K562 (cell line): ENCODE data around the gene SETD1B. TPM values are rescaled to one million over a fixed set of nuclear protein-coding genes. Genes with fewer than 3 reads are reported as not detected.

Experiments used
- HDAC1 ChIP-seq, 2 experiments: fragments of 450-650 bp; IDR thresholded peaks; 2 replicates each; pipeline ENCODE4 v1.6.1; 2016 to 2017; ENCODE audit warnings: inconsistent platforms in 1 of 2, mild to moderate bottlenecking in 1 of 2, moderate library complexity in 1 of 2
- MCM7 ChIP-seq, 2 experiments: fragments of 450-650 bp; IDR thresholded peaks; 2 replicates each; pipeline ENCODE4 v1.6.1; 2016 to 2018
- SIN3A ChIP-seq, 2 experiments: fragments of 150-350 bp in 1 of 2; IDR thresholded peaks; 2 replicates each; pipeline ENCODE4 v1.6.1; 2011 to 2016; ENCODE audit warnings: borderline replicate concordance in 2 of 2, low read depth in 2 of 2, low read length in 2 of 2, mild to moderate bottlenecking in 2 of 2, moderate library complexity in 2 of 2; ENCODE audit not compliant: control insufficient read depth in 1 of 2
- SP2 ChIP-seq: IDR thresholded peaks from 2 replicates; pipeline ENCODE4 v1.6.1; 2011; ENCODE audit warnings: mild to moderate bottlenecking, low read depth, low read length, moderate library complexity; ENCODE audit not compliant: poor library complexity, severe bottlenecking; ENCODE audit errors: extremely low read depth
- TFAM ChIP-seq: fragments of 250-450 bp; sonication (Bioruptor Pico); conservative IDR thresholded peaks from 2 replicates; pipeline ENCODE4 v1.5.0; 2021; ENCODE audit warnings: mild to moderate bottlenecking, moderate library complexity
- ZNF445 ChIP-seq: fragments of 250-450 bp; sonication (Bioruptor Pico); IDR thresholded peaks from 2 replicates; pipeline ENCODE4 v1.4.0; 2020; ENCODE audit warnings: low read depth, mild to moderate bottlenecking, moderate library complexity
- polyA plus RNA-seq, 8 experiments: library from polyadenylated mRNA; depleted of rRNA in 4 of 8; stranded (reverse) in 5 of 8; unstranded in 3 of 8; fragments of >200 nt; fragmentation: Nextera tagmentation in 2 of 8; fragmentation: Illumina TruSeq in 1 of 8; extraction: Ambion mirVana in 2 of 8; extraction: Trizol in 1 of 8; gene quantifications; 2 replicates each; pipeline versions ENCODE4 v1.2.1 to v1.2.3, GENCODE V29; 2011 to 2014; ENCODE audit warnings: inconsistent platforms in 1 of 8, missing spikeins in 1 of 8
- total RNA-seq, 7 experiments: library from RNA; depleted of rRNA in 6 of 7; stranded (reverse); fragments of >200 nt in 6 of 7; fragmentation: Illumina TruSeq in 2 of 7; extraction: Trizol in 2 of 7; gene quantifications; 2 replicates each; pipeline versions ENCODE4 v1.2.1 to v1.2.3, GENCODE V29; 2011 to 2021; ENCODE audit warnings: low replicate concordance in 1 of 7
- TF ChIP-seq, protein P1 (sequence below), 2 experiments: fragments of 450-650 bp; IDR thresholded peaks; 2 replicates each; pipeline ENCODE4 v1.6.1; 2016; ENCODE audit warnings: mild to moderate bottlenecking in 2 of 2, borderline replicate concordance in 1 of 2, low read depth in 1 of 2, moderate library complexity in 1 of 2
- TF ChIP-seq, protein P2 (sequence below): fragments of 450-650 bp; conservative IDR thresholded peaks from 2 replicates; pipeline ENCODE4 v1.6.1; 2016; ENCODE audit warnings: missing genetic modification characterization, low read depth, mild to moderate bottlenecking, control low read depth, missing compliant biosample characterization
- TF ChIP-seq, protein P3 (sequence below): fragments of 250-450 bp; sonication (Bioruptor Pico); IDR thresholded peaks from 2 replicates; pipeline ENCODE4 v1.4.0; 2020

The SETD1B gene
- total and polyA plus RNA-seq, 9 of the 15 experiments (the other 6 are each of a cell fraction or from before 2014, with no cell fraction given) = 0.48 to 26.6 (median 2.3) TPM

DNA sequence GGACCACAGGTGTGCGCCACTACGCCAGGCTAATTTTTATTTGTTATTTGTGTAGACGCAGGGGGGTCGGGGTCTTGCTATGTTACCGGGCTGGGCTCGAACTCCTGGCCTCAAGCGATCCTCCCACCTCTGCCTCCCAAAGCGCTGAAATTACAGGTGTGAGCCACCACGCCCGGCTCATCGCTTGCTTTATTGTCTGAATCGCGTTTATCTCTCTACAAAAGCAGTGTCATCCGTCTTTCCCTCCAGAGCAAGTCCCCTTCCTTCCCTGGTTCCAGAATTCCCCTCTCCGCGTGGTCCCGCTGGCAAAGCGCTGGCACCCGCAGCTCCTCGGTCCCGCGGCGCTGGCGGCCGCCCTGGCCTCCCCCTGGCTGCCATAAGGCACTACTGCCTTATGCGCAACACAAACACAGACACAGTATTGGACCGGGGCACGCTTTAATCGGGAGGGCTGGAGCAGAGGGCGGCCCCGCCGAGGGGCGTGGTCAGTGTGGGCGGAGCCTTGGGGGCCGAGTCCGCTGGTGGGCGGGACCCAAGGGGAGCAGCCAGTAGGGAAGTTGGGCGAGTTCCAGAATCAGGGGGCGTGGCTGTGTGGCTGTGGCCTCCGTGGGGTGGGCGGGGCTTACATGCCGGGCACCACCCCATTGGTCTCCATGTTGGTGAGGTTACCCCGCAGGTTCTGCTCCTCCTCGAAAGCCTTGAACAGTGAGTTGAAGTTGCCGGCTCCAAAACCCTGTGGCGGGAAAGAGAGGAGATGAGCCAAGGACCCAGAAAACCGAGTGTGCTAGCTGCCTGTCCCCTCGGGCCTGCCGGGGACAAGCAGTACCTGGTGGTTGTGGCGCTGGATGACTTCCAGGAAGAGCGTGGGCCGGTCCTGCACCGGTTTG, 35.5 kb downstream of the SETD1B start (continued):
- TF ChIP-seq, protein P1, sequence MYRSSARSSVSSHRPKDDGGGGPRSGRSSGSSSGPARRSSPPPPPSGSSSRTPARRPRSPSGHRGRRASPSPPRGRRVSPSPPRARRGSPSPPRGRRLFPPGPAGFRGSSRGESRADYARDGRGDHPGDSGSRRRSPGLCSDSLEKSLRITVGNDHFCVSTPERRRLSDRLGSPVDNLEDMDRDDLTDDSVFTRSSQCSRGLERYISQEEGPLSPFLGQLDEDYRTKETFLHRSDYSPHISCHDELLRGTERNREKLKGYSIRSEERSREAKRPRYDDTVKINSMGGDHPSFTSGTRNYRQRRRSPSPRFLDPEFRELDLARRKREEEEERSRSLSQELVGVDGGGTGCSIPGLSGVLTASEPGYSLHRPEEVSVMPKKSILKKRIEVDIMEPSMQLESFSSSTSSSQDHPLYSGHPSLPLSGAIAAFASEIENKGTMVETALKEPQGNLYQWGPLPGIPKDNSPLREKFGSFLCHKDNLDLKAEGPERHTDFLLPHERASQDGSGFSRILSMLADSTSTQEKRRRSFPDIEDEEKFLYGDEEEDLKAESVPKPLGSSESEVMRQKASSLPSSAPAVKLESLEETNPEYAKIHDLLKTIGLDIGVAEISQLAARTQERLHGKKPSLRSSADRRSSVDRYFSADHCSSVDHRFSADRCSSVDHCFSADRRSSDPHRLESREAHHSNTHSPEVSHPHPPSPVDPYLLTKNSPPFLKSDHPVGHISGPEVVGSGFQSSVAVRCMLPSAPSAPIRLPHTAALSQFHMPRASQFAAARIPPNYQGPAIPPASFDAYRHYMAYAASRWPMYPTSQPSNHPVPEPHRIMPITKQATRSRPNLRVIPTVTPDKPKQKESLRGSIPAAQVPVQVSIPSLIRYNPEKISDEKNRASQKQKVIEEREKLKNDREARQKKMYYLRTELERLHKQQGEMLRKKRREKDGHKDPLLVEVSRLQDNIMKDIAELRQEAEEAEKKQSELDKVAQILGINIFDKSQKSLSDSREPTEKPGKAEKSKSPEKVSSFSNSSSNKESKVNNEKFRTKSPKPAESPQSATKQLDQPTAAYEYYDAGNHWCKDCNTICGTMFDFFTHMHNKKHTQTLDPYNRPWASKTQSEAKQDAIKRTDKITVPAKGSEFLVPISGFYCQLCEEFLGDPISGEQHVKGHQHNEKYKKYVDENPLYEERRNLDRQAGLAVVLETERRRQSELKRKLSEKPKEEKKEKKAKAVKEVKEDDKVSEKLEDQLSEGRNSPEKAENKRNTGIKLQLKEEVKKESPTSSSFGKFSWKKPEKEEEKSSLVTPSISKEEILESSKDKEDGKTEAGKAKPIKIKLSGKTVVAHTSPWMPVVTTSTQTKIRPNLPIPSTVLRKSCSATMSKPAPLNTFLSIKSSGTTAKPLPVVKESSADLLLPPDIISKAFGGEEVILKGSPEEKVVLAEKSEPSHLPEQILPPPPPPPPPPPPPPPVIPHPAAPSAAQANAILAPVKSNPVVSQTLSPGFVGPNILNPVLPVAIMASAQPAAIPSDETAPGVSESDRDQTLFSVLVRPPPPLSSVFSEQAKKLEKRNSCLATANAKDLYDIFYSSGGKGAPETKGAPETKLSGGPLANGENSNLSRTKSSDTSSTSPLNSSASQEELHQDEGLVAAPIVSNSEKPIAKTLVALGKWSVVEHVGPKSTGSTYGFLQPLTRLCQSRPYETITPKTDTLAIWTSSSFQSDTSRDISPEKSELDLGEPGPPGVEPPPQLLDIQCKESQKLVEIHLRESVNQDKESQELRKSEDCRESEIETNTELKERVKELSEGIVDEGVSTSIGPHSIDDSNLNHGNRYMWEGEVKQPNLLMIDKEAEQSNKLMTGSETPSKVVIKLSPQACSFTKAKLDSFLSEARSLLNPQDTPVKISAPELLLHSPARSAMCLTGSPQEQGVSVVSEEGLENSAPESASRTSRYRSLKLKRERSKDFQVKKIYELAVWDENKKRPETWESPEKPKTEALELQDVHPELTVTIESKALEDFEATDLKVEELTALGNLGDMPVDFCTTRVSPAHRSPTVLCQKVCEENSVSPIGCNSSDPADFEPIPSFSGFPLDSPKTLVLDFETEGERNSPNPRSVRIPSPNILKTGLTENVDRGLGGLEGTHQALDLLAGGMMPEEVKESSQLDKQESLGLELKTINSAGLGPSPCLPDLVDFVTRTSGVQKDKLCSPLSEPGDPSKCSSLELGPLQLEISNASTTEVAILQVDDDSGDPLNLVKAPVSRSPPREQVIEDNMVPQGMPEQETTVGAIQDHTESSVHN (IDR thresholded peaks at IDR 0.05; ENCODE audit: borderline replicate concordance in 1 of 2, low read depth in 1 of 2) = no peak
- TF ChIP-seq, protein P2, sequence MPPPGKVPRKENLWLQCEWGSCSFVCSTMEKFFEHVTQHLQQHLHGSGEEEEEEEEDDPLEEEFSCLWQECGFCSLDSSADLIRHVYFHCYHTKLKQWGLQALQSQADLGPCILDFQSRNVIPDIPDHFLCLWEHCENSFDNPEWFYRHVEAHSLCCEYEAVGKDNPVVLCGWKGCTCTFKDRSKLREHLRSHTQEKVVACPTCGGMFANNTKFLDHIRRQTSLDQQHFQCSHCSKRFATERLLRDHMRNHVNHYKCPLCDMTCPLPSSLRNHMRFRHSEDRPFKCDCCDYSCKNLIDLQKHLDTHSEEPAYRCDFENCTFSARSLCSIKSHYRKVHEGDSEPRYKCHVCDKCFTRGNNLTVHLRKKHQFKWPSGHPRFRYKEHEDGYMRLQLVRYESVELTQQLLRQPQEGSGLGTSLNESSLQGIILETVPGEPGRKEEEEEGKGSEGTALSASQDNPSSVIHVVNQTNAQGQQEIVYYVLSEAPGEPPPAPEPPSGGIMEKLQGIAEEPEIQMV (tag) = no peak
- TF ChIP-seq TFAM (CRISPR knock-in tag) = no peak
- no peak for TF ChIP-seq SP2
- TF ChIP-seq ZNF445 (CRISPR knock-in tag) = no peak
- peak; percentile 42 to 65; a peak in 1 of 4 replicates for TF ChIP-seq SIN3A (IDR thresholded peaks at IDR 0.05; ENCODE audit: borderline replicate concordance in 2 of 2, control insufficient read depth in 1 of 2, low read depth in 2 of 2, low read length in 2 of 2)
- TF ChIP-seq MCM7 (IDR thresholded peaks at IDR 0.05) = no peak
- TF ChIP-seq, protein P3, sequence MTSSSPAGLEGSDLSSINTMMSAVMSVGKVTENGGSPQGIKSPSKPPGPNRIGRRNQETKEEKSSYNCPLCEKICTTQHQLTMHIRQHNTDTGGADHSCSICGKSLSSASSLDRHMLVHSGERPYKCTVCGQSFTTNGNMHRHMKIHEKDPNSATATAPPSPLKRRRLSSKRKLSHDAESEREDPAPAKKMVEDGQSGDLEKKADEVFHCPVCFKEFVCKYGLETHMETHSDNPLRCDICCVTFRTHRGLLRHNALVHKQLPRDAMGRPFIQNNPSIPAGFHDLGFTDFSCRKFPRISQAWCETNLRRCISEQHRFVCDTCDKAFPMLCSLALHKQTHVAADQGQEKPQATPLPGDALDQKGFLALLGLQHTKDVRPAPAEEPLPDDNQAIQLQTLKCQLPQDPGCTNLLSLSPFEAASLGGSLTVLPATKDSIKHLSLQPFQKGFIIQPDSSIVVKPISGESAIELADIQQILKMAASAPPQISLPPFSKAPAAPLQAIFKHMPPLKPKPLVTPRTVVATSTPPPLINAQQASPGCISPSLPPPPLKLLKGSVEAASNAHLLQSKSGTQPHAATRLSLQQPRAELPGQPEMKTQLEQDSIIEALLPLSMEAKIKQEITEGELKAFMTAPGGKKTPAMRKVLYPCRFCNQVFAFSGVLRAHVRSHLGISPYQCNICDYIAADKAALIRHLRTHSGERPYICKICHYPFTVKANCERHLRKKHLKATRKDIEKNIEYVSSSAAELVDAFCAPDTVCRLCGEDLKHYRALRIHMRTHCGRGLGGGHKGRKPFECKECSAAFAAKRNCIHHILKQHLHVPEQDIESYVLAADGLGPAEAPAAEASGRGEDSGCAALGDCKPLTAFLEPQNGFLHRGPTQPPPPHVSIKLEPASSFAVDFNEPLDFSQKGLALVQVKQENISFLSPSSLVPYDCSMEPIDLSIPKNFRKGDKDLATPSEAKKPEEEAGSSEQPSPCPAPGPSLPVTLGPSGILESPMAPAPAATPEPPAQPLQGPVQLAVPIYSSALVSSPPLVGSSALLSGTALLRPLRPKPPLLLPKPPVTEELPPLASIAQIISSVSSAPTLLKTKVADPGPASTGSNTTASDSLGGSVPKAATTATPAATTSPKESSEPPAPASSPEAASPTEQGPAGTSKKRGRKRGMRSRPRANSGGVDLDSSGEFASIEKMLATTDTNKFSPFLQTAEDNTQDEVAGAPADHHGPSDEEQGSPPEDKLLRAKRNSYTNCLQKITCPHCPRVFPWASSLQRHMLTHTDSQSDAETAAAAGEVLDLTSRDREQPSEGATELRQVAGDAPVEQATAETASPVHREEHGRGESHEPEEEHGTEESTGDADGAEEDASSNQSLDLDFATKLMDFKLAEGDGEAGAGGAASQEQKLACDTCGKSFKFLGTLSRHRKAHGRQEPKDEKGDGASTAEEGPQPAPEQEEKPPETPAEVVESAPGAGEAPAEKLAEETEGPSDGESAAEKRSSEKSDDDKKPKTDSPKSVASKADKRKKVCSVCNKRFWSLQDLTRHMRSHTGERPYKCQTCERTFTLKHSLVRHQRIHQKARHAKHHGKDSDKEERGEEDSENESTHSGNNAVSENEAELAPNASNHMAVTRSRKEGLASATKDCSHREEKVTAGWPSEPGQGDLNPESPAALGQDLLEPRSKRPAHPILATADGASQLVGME = no peak
- peak in 1 of 2 experiments; percentile 54; a peak in 2 of 4 replicates for TF ChIP-seq HDAC1 (IDR thresholded peaks at IDR 0.05)
